GM20000 (cell line): ENCODE data around the gene STEAP3.

Experiments
- DNase-seq: peaks from one replicate; pipeline ENCODE4 v3.0.0; 2012; ENCODE audit warnings: low spot score
- CTCF ChIP-seq: IDR thresholded peaks from 2 replicates; pipeline ENCODE4 v1.5.1; 2012; ENCODE audit warnings: mild to moderate bottlenecking, control low read depth; ENCODE audit errors: extremely low read depth, missing control alignments

The STEAP3 gene

GRCh38 chr2:119243621-119244020 is 20.0 kb downstream of the STEAP3 start:
- DNase-seq: no peak
- TF ChIP-seq CTCF: no peak

- no peak for DNase-seq
- no peak for TF ChIP-seq CTCF
Observed at GRCh38 chr2:119245076-119245840, 21.6 kb downstream of the STEAP3 start.

- DNase-seq: no peak
- no peak for TF ChIP-seq CTCF
Observed at GRCh38 chr2:119245841-119246230, 22.2 kb downstream of the STEAP3 start.

- no peak for DNase-seq
- TF ChIP-seq CTCF: no peak
Observed at GRCh38 chr2:119246884-119247843, 23.5 kb downstream of the STEAP3 start.

GRCh38 chr2:119247844-119248271 is 24.2 kb downstream of the STEAP3 start:
- TF ChIP-seq CTCF: no peak

GRCh38 chr2:119248311-119248710 is 24.7 kb downstream of the STEAP3 start:
- DNase-seq: no peak
- TF ChIP-seq CTCF: no peak

More at GRCh38 chr2:119247844-119248271, 24.2 kb downstream of the STEAP3 start:
- no peak for DNase-seq

- DNase-seq: no peak
- no peak for TF ChIP-seq CTCF
Observed at GRCh38 chr2:119248751-119249150, 25.1 kb downstream of the STEAP3 start.
